IMR-90 (cell line): ENCODE results near the gene PLA2G3.

Experiments
- CEBPB ChIP-seq: IDR thresholded peaks from 2 replicates; pipeline ENCODE4 v1.6.1; 2012; ENCODE audit warnings: low read depth, low read length, improper control_type of control experiment
- CHD1 ChIP-seq: IDR thresholded peaks from 2 replicates; pipeline ENCODE4 v1.6.1; 2012; ENCODE audit warnings: low read depth, low read length, improper control_type of control experiment
- FOS ChIP-seq: fragments of 150-350 bp; IDR thresholded peaks from 2 replicates; pipeline ENCODE4 v1.6.1; 2016; ENCODE audit warnings: low read depth, low read length
- MAFK ChIP-seq: IDR thresholded peaks from 2 replicates; pipeline ENCODE4 v1.6.1; 2012; ENCODE audit warnings: low read depth, low read length, improper control_type of control experiment
- MAZ ChIP-seq: IDR thresholded peaks from 2 replicates; pipeline ENCODE4 v1.6.1; 2012; ENCODE audit warnings: low read depth, mild to moderate bottlenecking, low read length, improper control_type of control experiment, moderate library complexity, borderline replicate concordance
- MXI1 ChIP-seq: IDR thresholded peaks from 2 replicates; pipeline ENCODE4 v1.6.1; 2012; ENCODE audit warnings: low read depth, mild to moderate bottlenecking, low read length, moderate library complexity, borderline replicate concordance
- POLR2A ChIP-seq: IDR thresholded peaks from 2 replicates; pipeline ENCODE4 v1.6.1; 2012; ENCODE audit warnings: mild to moderate bottlenecking, low read depth, low read length
- RAD21 ChIP-seq: IDR thresholded peaks from 2 replicates; pipeline ENCODE4 v1.6.1; 2012; ENCODE audit warnings: low read length, improper control_type of control experiment
- RCOR1 ChIP-seq: IDR thresholded peaks from 2 replicates; pipeline ENCODE4 v1.6.1; 2012; ENCODE audit warnings: mild to moderate bottlenecking, low read length, improper control_type of control experiment; ENCODE audit not compliant: insufficient replicate concordance
- RFX5 ChIP-seq: IDR thresholded peaks from 2 replicates; pipeline ENCODE4 v1.8.0; 2012; ENCODE audit warnings: low read depth, mild to moderate bottlenecking, low read length, moderate library complexity
- SMC3 ChIP-seq: fragments of 150-350 bp; IDR thresholded peaks from 2 replicates; pipeline ENCODE4 v1.6.1; 2016; ENCODE audit warnings: low read depth, mild to moderate bottlenecking, antibody characterized with exemption, low read length, moderate library complexity
- TF ChIP-seq, protein P1 (sequence below): conservative IDR thresholded peaks from 2 replicates; pipeline ENCODE4 v1.5.1; 2012; ENCODE audit warnings: mild to moderate bottlenecking, low read depth, low read length, improper control_type of control experiment
- TF ChIP-seq, protein P2 (sequence below): fragments of 150-350 bp; IDR thresholded peaks from 2 replicates; pipeline ENCODE4 v1.6.1; 2016; ENCODE audit warnings: low read depth, mild to moderate bottlenecking, low read length, moderate library complexity, borderline replicate concordance
- TF ChIP-seq, protein P3 (sequence below): fragments of 150-350 bp; IDR thresholded peaks from 2 replicates; pipeline ENCODE4 v1.6.1; 2017; ENCODE audit warnings: mild to moderate bottlenecking, antibody characterized with exemption, low read length, low read depth

DNA sequence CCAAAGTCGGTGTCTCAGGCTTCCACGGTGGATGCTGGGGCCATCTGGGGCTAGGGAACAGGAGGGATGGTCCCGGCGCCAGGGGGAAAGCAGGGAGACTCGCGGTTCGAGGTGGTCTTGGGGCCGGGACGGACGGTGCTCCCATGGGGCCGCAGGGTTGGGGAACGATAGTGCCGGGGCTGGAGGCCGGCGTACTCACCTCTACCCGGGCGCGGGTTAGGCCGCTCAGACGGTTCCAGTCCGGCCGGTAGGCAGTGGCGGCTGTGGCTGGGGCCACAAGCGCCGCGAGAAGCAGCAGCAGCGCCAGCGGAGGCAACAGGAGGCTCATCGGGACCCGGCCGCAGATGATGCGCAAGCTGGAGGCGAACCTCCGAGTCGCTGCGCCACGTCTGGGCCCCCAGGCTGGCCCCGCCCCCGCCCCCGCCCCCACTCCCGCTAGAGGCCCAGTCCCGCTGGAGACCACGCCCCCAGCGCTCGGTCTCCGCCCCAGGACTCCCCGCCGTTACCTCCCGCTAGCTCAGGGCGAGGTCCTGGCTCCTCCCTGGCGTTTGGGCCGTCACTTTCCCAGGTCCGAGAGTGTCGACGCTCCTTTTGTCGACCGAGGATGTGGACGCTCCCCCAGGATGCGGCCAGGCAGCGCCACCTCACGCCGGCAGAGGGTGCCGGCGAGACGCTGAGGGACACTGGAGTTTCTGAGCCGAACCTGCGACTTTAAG lies 33.0 kb downstream of the PLA2G3 start, which contains the start of gene SELENOM:
- TF ChIP-seq, protein P1, sequence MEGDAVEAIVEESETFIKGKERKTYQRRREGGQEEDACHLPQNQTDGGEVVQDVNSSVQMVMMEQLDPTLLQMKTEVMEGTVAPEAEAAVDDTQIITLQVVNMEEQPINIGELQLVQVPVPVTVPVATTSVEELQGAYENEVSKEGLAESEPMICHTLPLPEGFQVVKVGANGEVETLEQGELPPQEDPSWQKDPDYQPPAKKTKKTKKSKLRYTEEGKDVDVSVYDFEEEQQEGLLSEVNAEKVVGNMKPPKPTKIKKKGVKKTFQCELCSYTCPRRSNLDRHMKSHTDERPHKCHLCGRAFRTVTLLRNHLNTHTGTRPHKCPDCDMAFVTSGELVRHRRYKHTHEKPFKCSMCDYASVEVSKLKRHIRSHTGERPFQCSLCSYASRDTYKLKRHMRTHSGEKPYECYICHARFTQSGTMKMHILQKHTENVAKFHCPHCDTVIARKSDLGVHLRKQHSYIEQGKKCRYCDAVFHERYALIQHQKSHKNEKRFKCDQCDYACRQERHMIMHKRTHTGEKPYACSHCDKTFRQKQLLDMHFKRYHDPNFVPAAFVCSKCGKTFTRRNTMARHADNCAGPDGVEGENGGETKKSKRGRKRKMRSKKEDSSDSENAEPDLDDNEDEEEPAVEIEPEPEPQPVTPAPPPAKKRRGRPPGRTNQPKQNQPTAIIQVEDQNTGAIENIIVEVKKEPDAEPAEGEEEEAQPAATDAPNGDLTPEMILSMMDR, result peak; percentile 99
- TF ChIP-seq, protein P2, sequence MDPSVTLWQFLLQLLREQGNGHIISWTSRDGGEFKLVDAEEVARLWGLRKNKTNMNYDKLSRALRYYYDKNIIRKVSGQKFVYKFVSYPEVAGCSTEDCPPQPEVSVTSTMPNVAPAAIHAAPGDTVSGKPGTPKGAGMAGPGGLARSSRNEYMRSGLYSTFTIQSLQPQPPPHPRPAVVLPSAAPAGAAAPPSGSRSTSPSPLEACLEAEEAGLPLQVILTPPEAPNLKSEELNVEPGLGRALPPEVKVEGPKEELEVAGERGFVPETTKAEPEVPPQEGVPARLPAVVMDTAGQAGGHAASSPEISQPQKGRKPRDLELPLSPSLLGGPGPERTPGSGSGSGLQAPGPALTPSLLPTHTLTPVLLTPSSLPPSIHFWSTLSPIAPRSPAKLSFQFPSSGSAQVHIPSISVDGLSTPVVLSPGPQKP, result no peak
- TF ChIP-seq CHD1 (no peak), RAD21 (peak; percentile 95), CEBPB (no peak), RCOR1 (no peak), POLR2A (peak; percentile 95), MAFK (no peak), RFX5 (no peak), FOS (no peak), MAZ (peak; percentile 77; the same call in 1 of the 2 replicates), SMC3 (peak; percentile 98), MXI1 (no peak)
- TF ChIP-seq, protein P3, sequence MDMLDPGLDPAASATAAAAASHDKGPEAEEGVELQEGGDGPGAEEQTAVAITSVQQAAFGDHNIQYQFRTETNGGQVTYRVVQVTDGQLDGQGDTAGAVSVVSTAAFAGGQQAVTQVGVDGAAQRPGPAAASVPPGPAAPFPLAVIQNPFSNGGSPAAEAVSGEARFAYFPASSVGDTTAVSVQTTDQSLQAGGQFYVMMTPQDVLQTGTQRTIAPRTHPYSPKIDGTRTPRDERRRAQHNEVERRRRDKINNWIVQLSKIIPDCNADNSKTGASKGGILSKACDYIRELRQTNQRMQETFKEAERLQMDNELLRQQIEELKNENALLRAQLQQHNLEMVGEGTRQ, result no peak; the same call in none of the 2 replicates
